HepG2 (cell line): ENCODE results near the gene LBR.

ENCODE experiments used
- CTCF ChIP-seq: sonication (generic); formaldehyde crosslinking; IDR thresholded peaks from 2 replicates; pipeline ENCODE4 v1.5.0; 2020; ENCODE audit warnings: mild to moderate bottlenecking, missing genetic modification reagents, moderate library complexity
- EZH2 ChIP-seq: conservative IDR thresholded peaks from 2 replicates; pipeline ENCODE4 v1.6.1; 2012; ENCODE audit warnings: mild to moderate bottlenecking, low read depth, low read length, moderate library complexity
- FOSL2 ChIP-seq: sonication (generic); formaldehyde crosslinking; IDR thresholded peaks from 2 replicates; pipeline ENCODE4 v1.4.0; 2020; ENCODE audit warnings: missing genetic modification reagents
- FOXA1 ChIP-seq, 2 experiments: fragments of 450-650 bp in 1 of 2; sonication (generic) in 1 of 2; formaldehyde crosslinking in 1 of 2; IDR thresholded peaks; 2 replicates each; pipeline versions ENCODE4 v1.4.0 to v1.6.1; 2016 to 2020; ENCODE audit warnings: missing genetic modification reagents in 1 of 2
- GATAD2A ChIP-seq: IDR thresholded peaks from 2 replicates; pipeline ENCODE4 v1.6.1; 2016
- POLR2A ChIP-seq, 2 experiments: IDR thresholded peaks; 2 replicates each; pipeline ENCODE4 v1.6.1; 2011; ENCODE audit warnings: low read depth in 2 of 2, low read length in 2 of 2, mild to moderate bottlenecking in 1 of 2, moderate library complexity in 1 of 2; ENCODE audit not compliant: insufficient read depth in 1 of 2
- RBM22 ChIP-seq: fragments of 200-400 bp; formaldehyde crosslinking; optimal IDR thresholded peaks from 2 replicates; pipeline ENCODE3; 2017; ENCODE audit warnings: mild to moderate bottlenecking, low read length, moderate library complexity
- TP53 ChIP-seq: sonication (generic); formaldehyde crosslinking; conservative IDR thresholded peaks from 2 replicates; pipeline ENCODE4 v1.4.0; 2020; ENCODE audit warnings: missing genetic modification reagents
- TF ChIP-seq, protein P1 (sequence below): sonication (generic); formaldehyde crosslinking; conservative IDR thresholded peaks from 2 replicates; pipeline ENCODE4 v1.4.0; 2020; ENCODE audit warnings: mild to moderate bottlenecking, missing genetic modification reagents, moderate library complexity

GRCh38 chr1:225378880-225379279, 49.0 kb downstream of the LBR start:
- no peak for TF ChIP-seq RBM22
- TF ChIP-seq EZH2, result no peak
- TF ChIP-seq POLR2A (IDR thresholded peaks at IDR 0.05; ENCODE audit: insufficient read depth in 1 of 2, low read depth in 2 of 2, low read length in 2 of 2), result no peak
- no peak for TF ChIP-seq GATAD2A (CRISPR knock-in tag)
- TF ChIP-seq TP53 (CRISPR knock-in tag), result no peak
- TF ChIP-seq, protein P1, sequence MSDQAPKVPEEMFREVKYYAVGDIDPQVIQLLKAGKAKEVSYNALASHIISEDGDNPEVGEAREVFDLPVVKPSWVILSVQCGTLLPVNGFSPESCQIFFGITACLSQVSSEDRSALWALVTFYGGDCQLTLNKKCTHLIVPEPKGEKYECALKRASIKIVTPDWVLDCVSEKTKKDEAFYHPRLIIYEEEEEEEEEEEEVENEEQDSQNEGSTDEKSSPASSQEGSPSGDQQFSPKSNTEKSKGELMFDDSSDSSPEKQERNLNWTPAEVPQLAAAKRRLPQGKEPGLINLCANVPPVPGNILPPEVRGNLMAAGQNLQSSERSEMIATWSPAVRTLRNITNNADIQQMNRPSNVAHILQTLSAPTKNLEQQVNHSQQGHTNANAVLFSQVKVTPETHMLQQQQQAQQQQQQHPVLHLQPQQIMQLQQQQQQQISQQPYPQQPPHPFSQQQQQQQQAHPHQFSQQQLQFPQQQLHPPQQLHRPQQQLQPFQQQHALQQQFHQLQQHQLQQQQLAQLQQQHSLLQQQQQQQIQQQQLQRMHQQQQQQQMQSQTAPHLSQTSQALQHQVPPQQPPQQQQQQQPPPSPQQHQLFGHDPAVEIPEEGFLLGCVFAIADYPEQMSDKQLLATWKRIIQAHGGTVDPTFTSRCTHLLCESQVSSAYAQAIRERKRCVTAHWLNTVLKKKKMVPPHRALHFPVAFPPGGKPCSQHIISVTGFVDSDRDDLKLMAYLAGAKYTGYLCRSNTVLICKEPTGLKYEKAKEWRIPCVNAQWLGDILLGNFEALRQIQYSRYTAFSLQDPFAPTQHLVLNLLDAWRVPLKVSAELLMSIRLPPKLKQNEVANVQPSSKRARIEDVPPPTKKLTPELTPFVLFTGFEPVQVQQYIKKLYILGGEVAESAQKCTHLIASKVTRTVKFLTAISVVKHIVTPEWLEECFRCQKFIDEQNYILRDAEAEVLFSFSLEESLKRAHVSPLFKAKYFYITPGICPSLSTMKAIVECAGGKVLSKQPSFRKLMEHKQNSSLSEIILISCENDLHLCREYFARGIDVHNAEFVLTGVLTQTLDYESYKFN (CRISPR knock-in tag), result no peak
- TF ChIP-seq FOXA1 (IDR thresholded peaks at IDR 0.05), result no peak
- TF ChIP-seq FOXA1 (CRISPR knock-in tag; IDR thresholded peaks at IDR 0.05), result no peak
- no peak for TF ChIP-seq CTCF (CRISPR knock-in tag)
- no peak for TF ChIP-seq FOSL2 (CRISPR knock-in tag)
